Fibroblast of lung (primary cell): ENCODE measurements around the gene USP15. TPM values are rescaled to one million over a fixed set of nuclear protein-coding genes. Genes with fewer than 3 reads are reported as not detected.

Experiments used
- DNase-seq, 2 donors: peaks; one replicate each; pipeline versions ENCODE4 v3.0.0 to v3.0.0-alpha.2; 2010; ENCODE audit warnings: low read depth in 2 of 2
- H2AFZ ChIP-seq: 2 replicates; pipeline ENCODE4 v1.5.1; 2012; ENCODE audit warnings: low read length, control low read depth, inconsistent platforms
- H3K27ac ChIP-seq: 2 replicates; pipeline ENCODE4 v1.5.1; 2011; ENCODE audit warnings: low read length, control low read depth; ENCODE audit not compliant: insufficient read depth
- H3K27me3 ChIP-seq: 2 replicates; pipeline ENCODE4 v1.5.1; 2011; ENCODE audit warnings: mild to moderate bottlenecking, low read length; ENCODE audit not compliant: control insufficient read depth, insufficient read depth
- H3K36me3 ChIP-seq: 2 replicates; pipeline ENCODE4 v1.5.1; 2011; ENCODE audit warnings: low read length; ENCODE audit not compliant: control insufficient read depth, insufficient read depth
- H3K4me1 ChIP-seq: 2 replicates; pipeline ENCODE4 v1.5.1; 2011; ENCODE audit warnings: low read length; ENCODE audit not compliant: control insufficient read depth, insufficient read depth; ENCODE audit errors: extremely low read depth
- H3K4me2 ChIP-seq: 2 replicates; pipeline ENCODE4 v1.5.1; 2011; ENCODE audit warnings: low read length, control low read depth; ENCODE audit not compliant: insufficient read depth; ENCODE audit errors: extremely low read depth
- H3K4me3 ChIP-seq, 4 experiments: fragments of 200-600 bp in 1 of 4; sonication (generic) in 1 of 4; replicated peaks in 1 of 4; 2 replicates each; pipeline ENCODE4 v1.5.1; 2011 to 2016; ENCODE audit warnings: low read length in 4 of 4, low read depth in 3 of 4, mild to moderate bottlenecking in 3 of 4, control low read depth in 2 of 4, inconsistent platforms in 1 of 4, mixed read lengths in 1 of 4; ENCODE audit not compliant: insufficient read depth in 1 of 4; ENCODE audit errors: control extremely low read depth in 1 of 4
- H3K79me2 ChIP-seq: 2 replicates; pipeline ENCODE4 v1.5.1; 2012; ENCODE audit warnings: mild to moderate bottlenecking, low read length, inconsistent platforms; ENCODE audit not compliant: control insufficient read depth, insufficient read depth
- H3K9ac ChIP-seq: 2 replicates; pipeline ENCODE4 v1.5.1; 2011; ENCODE audit warnings: mild to moderate bottlenecking, low read length, control low read depth; ENCODE audit not compliant: insufficient read depth
- H3K9me3 ChIP-seq: 2 replicates; pipeline ENCODE4 v1.5.1; 2012; ENCODE audit warnings: low read depth, low read length; ENCODE audit not compliant: control insufficient read depth, insufficient read depth
- H4K20me1 ChIP-seq: 2 replicates; pipeline ENCODE4 v1.5.1; 2011; ENCODE audit warnings: low read length; ENCODE audit not compliant: control insufficient read depth, insufficient read depth; ENCODE audit errors: extremely low read depth
- CTCF ChIP-seq, 2 donors: IDR thresholded peaks in 1 of 2; conservative IDR thresholded peaks in 1 of 2; 1 replicate in 1 of 2; 2 replicates in 1 of 2; pipeline ENCODE4 v1.5.1; 2011 to 2012; ENCODE audit warnings: low read length in 2 of 2, control low read depth in 1 of 2, inconsistent platforms in 1 of 2, low read depth in 1 of 2, mild to moderate bottlenecking in 1 of 2
- EZH2 ChIP-seq: IDR thresholded peaks from 2 replicates; pipeline ENCODE4 v1.5.1; 2012; ENCODE audit warnings: low read length, control low read depth, mild to moderate bottlenecking; ENCODE audit errors: missing control alignments
- polyA plus RNA-seq, 2 donors: library from polyadenylated mRNA; depleted of rRNA in 1 of 2; stranded (reverse) in 1 of 2; unstranded in 1 of 2; fragments of >200 nt; gene quantifications; 2 replicates each; pipeline ENCODE4 v1.2.1, GENCODE V29; 2011 to 2012; ENCODE audit warnings: missing spikeins in 1 of 2
- total RNA-seq: library from RNA; depleted of rRNA; stranded (reverse); fragments of >200 nt; gene quantifications from 2 replicates; pipeline ENCODE4 v1.2.1, GENCODE V29; 2014

Gene USP15
- total and polyA plus RNA-seq, 2 donors (not counting 1 experiment from before 2014, with no cell fraction given) = 57.6 to 63.1 TPM

GRCh38 chr12:62308201-62308600, 48.0 kb downstream of the USP15 start:
- H3K4me1 ChIP-seq = no peaks in the 10 kb centered on the region
- no peak overlapping the region for H3K27ac ChIP-seq
- H3K79me2 ChIP-seq = peaks cover 11% of the 10 kb centered on the region
- no peaks in the 10 kb centered on the region for H4K20me1 ChIP-seq
- no peak overlapping the region for H3K4me2 ChIP-seq
- no peak for DNase-seq
- no peak overlapping the region for H3K9ac ChIP-seq
- H2AFZ ChIP-seq = no peak overlapping the region
- no peak overlapping the region for H3K4me3 ChIP-seq
- no peaks in the 10 kb centered on the region for H3K9me3 ChIP-seq
- TF ChIP-seq EZH2 (no peak), CTCF (conservative IDR thresholded peaks at IDR 0.05 in 1 of 2, IDR thresholded peaks at IDR 0.05 in 1 of 2; ENCODE audit: low read depth in 1 of 2, low read length in 2 of 2) (no peak)
- no peaks in the 10 kb centered on the region for H3K27me3 ChIP-seq
- H3K36me3 ChIP-seq = peaks cover 3% of the 10 kb centered on the region

GRCh38 chr12:62313727-62314380, 53.6 kb downstream of the USP15 start:
- H4K20me1 ChIP-seq = no peaks in the 10 kb centered on the region
- no peak for TF ChIP-seq EZH2
- TF ChIP-seq CTCF (conservative IDR thresholded peaks at IDR 0.05 in 1 of 2, IDR thresholded peaks at IDR 0.05 in 1 of 2; ENCODE audit: low read depth in 1 of 2, low read length in 2 of 2) = no peak
- no peak overlapping the region for H3K4me3 ChIP-seq
- no peaks in the 10 kb centered on the region for H3K27me3 ChIP-seq
- DNase-seq = no peak
- no peak overlapping the region for H3K27ac ChIP-seq
- peaks cover 9% of the 10 kb centered on the region for H3K79me2 ChIP-seq
- no peaks in the 10 kb centered on the region for H3K36me3 ChIP-seq
- no peak overlapping the region for H3K4me2 ChIP-seq
- no peaks in the 10 kb centered on the region for H3K4me1 ChIP-seq
- H3K9me3 ChIP-seq = no peaks in the 10 kb centered on the region
- H2AFZ ChIP-seq = no peak overlapping the region
- no peak overlapping the region for H3K9ac ChIP-seq

GRCh38 chr12:62317017-62317416, 56.8 kb downstream of the USP15 start:
- Histone ChIP-seq H3K79me2 (peaks cover 3% of the 10 kb centered on the region), H3K36me3 (no peaks in the 10 kb centered on the region), H3K9ac (no peak overlapping the region), H2AFZ (no peak overlapping the region), H3K27ac (no peak overlapping the region), H3K9me3 (no peaks in the 10 kb centered on the region), H3K4me3 (no peak overlapping the region), H4K20me1 (no peaks in the 10 kb centered on the region), H3K27me3 (no peaks in the 10 kb centered on the region), H3K4me2 (no peak overlapping the region), H3K4me1 (no peaks in the 10 kb centered on the region)
- no peak for TF ChIP-seq EZH2
- no peak for DNase-seq
